ENCODE data around the gene PSMC2. TPM values are rescaled to one million over a fixed set of nuclear protein-coding genes. Genes with fewer than 3 reads are reported as not detected.
"Not testable (repeated sequence)": the region's sequence is repeated elsewhere in the genome, so short reads cannot be mapped to it uniquely, and the experiment has no call there.

The PSMC2 gene
- total and polyA plus RNA-seq, 2 donors (not counting 1 experiment from before 2014, with no cell fraction given), result 29.8 to 51.1 TPM

GRCh38 chr7:103396471-103396870, 49.0 kb downstream of the PSMC2 start:
- H3K36me3 ChIP-seq (replicated peaks in 1 of 2; ENCODE audit: control extremely low read depth in 1 of 2, control insufficient read depth in 1 of 2, extremely low read depth in 1 of 2, insufficient read depth in 2 of 2, low read length in 1 of 2), result no peaks in the 10 kb centered on the region
- POLR2A ChIA-PET, result no interaction called here
- no peaks in the 10 kb centered on the region for H3K79me2 ChIP-seq (ENCODE audit: control insufficient read depth, insufficient read depth, low read length)
- no peak overlapping the region for H3K4me2 ChIP-seq (replicated peaks; ENCODE audit: low read depth, low read length, poor library complexity, severe bottlenecking)
- TF ChIP-seq EZH2 (IDR thresholded peaks at IDR 0.05; ENCODE audit: borderline replicate concordance, insufficient read depth, low read depth, low read length, poor library complexity, severe bottlenecking), result no peak
- no peak for TF ChIP-seq CTCF (IDR thresholded peaks at IDR 0.05)
- no peaks in the 10 kb centered on the region for H4K20me1 ChIP-seq (ENCODE audit: control insufficient read depth, insufficient read depth, low read length, poor library complexity, severe bottlenecking)
- no peaks in the 10 kb centered on the region for H3K4me1 Mint-ChIP-seq
- no peak overlapping the region for H2AFZ ChIP-seq (ENCODE audit: insufficient read depth, low read depth, low read length, poor library complexity, severe bottlenecking)
- ATAC-seq (ENCODE audit: low read depth), result no peak
- CTCF ChIA-PET, result no interaction called here
- H3K27me3 ChIP-seq (replicated peaks in 1 of 4; ENCODE audit: control extremely low read depth in 1 of 4, control insufficient read depth in 3 of 4, insufficient read depth in 4 of 4, low read length in 3 of 4), result peaks cover 0 to 3% (median 0%) of the 10 kb centered on the region in 4 experiments
- intact Hi-C loops (cut with micrococcal nuclease), result no loop called here
- H3K9ac ChIP-seq (ENCODE audit: low read length), result no peak overlapping the region
- no peaks in the 10 kb centered on the region for H3K4me1 ChIP-seq (ENCODE audit: control insufficient read depth in 2 of 2, insufficient read depth in 2 of 2, low read length in 2 of 2)
- no peaks in the 10 kb centered on the region for H3K9me3 ChIP-seq (ENCODE audit: control extremely low read depth in 1 of 3, control insufficient read depth in 2 of 3, insufficient read depth in 1 of 3, low read length in 2 of 3)
- no peak overlapping the region for H3K27ac ChIP-seq (ENCODE audit: low read length in 2 of 2)
- H3K27me3 Mint-ChIP-seq, result peaks cover under 1% of the 10 kb centered on the region
- no peak overlapping the region for H3K27ac Mint-ChIP-seq
- no CpG with 5 or more reads among the region's 8 CpGs for WGBS (ENCODE audit: insufficient coverage)
- DNase-seq, result no peak
- H3K9me3 Mint-ChIP-seq (ENCODE audit: insufficient read depth), result peaks cover 2% of the 10 kb centered on the region
- no peak overlapping the region for H3K4me3 Mint-ChIP-seq
- H3K4me3 ChIP-seq (ENCODE audit: control extremely low read depth in 1 of 5, extremely low read depth in 1 of 5, insufficient read depth in 1 of 5, low read depth in 2 of 5, low read length in 4 of 5), result no peak overlapping the region

- Histone ChIP-seq H3K79me2 (ENCODE audit: control insufficient read depth, insufficient read depth, low read length) (no peaks in the 10 kb centered on the region), H3K36me3 (replicated peaks in 1 of 2; ENCODE audit: control extremely low read depth in 1 of 2, control insufficient read depth in 1 of 2, extremely low read depth in 1 of 2, insufficient read depth in 2 of 2, low read length in 1 of 2) (no peaks in the 10 kb centered on the region), H3K4me2 (replicated peaks; ENCODE audit: low read depth, low read length, poor library complexity, severe bottlenecking) (no peak overlapping the region), H3K4me1 (ENCODE audit: control insufficient read depth in 2 of 2, insufficient read depth in 2 of 2, low read length in 2 of 2) (no peaks in the 10 kb centered on the region), H3K27me3 (replicated peaks in 1 of 4; ENCODE audit: control extremely low read depth in 1 of 4, control insufficient read depth in 3 of 4, insufficient read depth in 4 of 4, low read length in 3 of 4) (peaks cover 0 to 3% (median 0%) of the 10 kb centered on the region in 4 experiments), H3K27ac (ENCODE audit: low read length in 2 of 2) (no peak overlapping the region), H3K9ac (ENCODE audit: low read length) (no peak overlapping the region), H4K20me1 (ENCODE audit: control insufficient read depth, insufficient read depth, low read length, poor library complexity, severe bottlenecking) (no peaks in the 10 kb centered on the region), H2AFZ (ENCODE audit: insufficient read depth, low read depth, low read length, poor library complexity, severe bottlenecking) (no peak overlapping the region), H3K9me3 (ENCODE audit: control extremely low read depth in 1 of 3, control insufficient read depth in 2 of 3, insufficient read depth in 1 of 3, low read length in 2 of 3) (no peaks in the 10 kb centered on the region), H3K4me3 (ENCODE audit: control extremely low read depth in 1 of 5, extremely low read depth in 1 of 5, insufficient read depth in 1 of 5, low read depth in 2 of 5, low read length in 4 of 5) (no peak overlapping the region)
- WGBS (ENCODE audit: insufficient coverage), result 50% methylated on average over 1 of the region's 2 CpGs
- no peak for TF ChIP-seq EZH2 (IDR thresholded peaks at IDR 0.05; ENCODE audit: borderline replicate concordance, insufficient read depth, low read depth, low read length, poor library complexity, severe bottlenecking)
- TF ChIP-seq CTCF (IDR thresholded peaks at IDR 0.05), result no peak
- ATAC-seq (ENCODE audit: low read depth) (no peak), DNase-seq (no peak)
- Mint-ChIP-seq H3K27me3 (peaks cover 2% of the 10 kb centered on the region), H3K4me1 (no peaks in the 10 kb centered on the region), H3K4me3 (no peak overlapping the region), H3K27ac (no peak overlapping the region), H3K9me3 (ENCODE audit: insufficient read depth) (peaks cover 2% of the 10 kb centered on the region)
- CTCF ChIA-PET, result interaction anchor here (1.2 kb wide), 1 partner anchor 13 kb away, joined by 6 read pairs; no protein-coding TSS in a partner anchor
- intact Hi-C loops (cut with micrococcal nuclease), result no loop called here
- POLR2A ChIA-PET, result no interaction called here
Observed at GRCh38 chr7:103398483-103399127, 51.2 kb downstream of the PSMC2 start.

GRCh38 chr7:103399687-103400086, 52.2 kb downstream of the PSMC2 start:
- DNase-seq; H3K36me3 ChIP-seq (replicated peaks in 1 of 2; ENCODE audit: control extremely low read depth in 1 of 2, control insufficient read depth in 1 of 2, extremely low read depth in 1 of 2, insufficient read depth in 2 of 2, low read length in 1 of 2); H3K4me2 ChIP-seq (replicated peaks; ENCODE audit: low read depth, low read length, poor library complexity, severe bottlenecking); H2AFZ ChIP-seq (ENCODE audit: insufficient read depth, low read depth, low read length, poor library complexity, severe bottlenecking); H3K4me3 Mint-ChIP-seq; H3K79me2 ChIP-seq (ENCODE audit: control insufficient read depth, insufficient read depth, low read length); H3K9ac ChIP-seq (ENCODE audit: low read length); H3K27ac ChIP-seq (ENCODE audit: low read length in 2 of 2); H3K9me3 ChIP-seq (ENCODE audit: control extremely low read depth in 1 of 3, control insufficient read depth in 2 of 3, insufficient read depth in 1 of 3, low read length in 2 of 3); intact Hi-C loops (cut with micrococcal nuclease); CTCF ChIA-PET; H3K27ac Mint-ChIP-seq; H3K4me3 ChIP-seq (ENCODE audit: control extremely low read depth in 1 of 5, extremely low read depth in 1 of 5, insufficient read depth in 1 of 5, low read depth in 2 of 5, low read length in 4 of 5); ATAC-seq (ENCODE audit: low read depth); H3K4me1 Mint-ChIP-seq; H3K4me1 ChIP-seq (ENCODE audit: control insufficient read depth in 2 of 2, insufficient read depth in 2 of 2, low read length in 2 of 2); H3K9me3 Mint-ChIP-seq (ENCODE audit: insufficient read depth); H3K27me3 ChIP-seq (replicated peaks in 1 of 4; ENCODE audit: control extremely low read depth in 1 of 4, control insufficient read depth in 3 of 4, insufficient read depth in 4 of 4, low read length in 3 of 4); POLR2A ChIA-PET; H4K20me1 ChIP-seq (ENCODE audit: control insufficient read depth, insufficient read depth, low read length, poor library complexity, severe bottlenecking); H3K27me3 Mint-ChIP-seq: not testable (repeated sequence)
